ENCODE data around the gene AGAP1. TPM values are rescaled to one million over a fixed set of nuclear protein-coding genes. Genes with fewer than 3 reads are reported as not detected.

AGAP1 gene
- total RNA-seq, 1 donor from 2014 or later = 44.0 TPM

GRCh38 chr2:235850771-235851551 lies 357.1 kb downstream of the AGAP1 start:
- no peak for DNase-seq (ENCODE audit: low spot score in 2 of 2, unreplicated experiment in 2 of 2)
- H3K4me3 Mint-ChIP-seq = no peak overlapping the region
- H3K9me3 Mint-ChIP-seq = no peaks in the 10 kb centered on the region
- peaks cover 10% of the 10 kb centered on the region for H3K4me1 Mint-ChIP-seq
- no peak overlapping the region for H3K27ac Mint-ChIP-seq
- no peaks in the 10 kb centered on the region for H3K36me3 Mint-ChIP-seq
- TF ChIP-seq CTCF (IDR thresholded peaks at IDR 0.05; ENCODE audit: unreplicated experiment) = no peak
- no peaks in the 10 kb centered on the region for H3K27me3 Mint-ChIP-seq (ENCODE audit: low read depth)

GRCh38 chr2:235851828-235852525 lies 358.1 kb downstream of the AGAP1 start:
- no peak overlapping the region for H3K4me3 Mint-ChIP-seq
- no peaks in the 10 kb centered on the region for H3K27me3 Mint-ChIP-seq (ENCODE audit: low read depth)
- TF ChIP-seq CTCF (IDR thresholded peaks at IDR 0.05; ENCODE audit: unreplicated experiment) = no peak
- H3K36me3 Mint-ChIP-seq = no peaks in the 10 kb centered on the region
- peaks cover 10% of the 10 kb centered on the region for H3K4me1 Mint-ChIP-seq
- H3K9me3 Mint-ChIP-seq = no peaks in the 10 kb centered on the region
- no peak overlapping the region for H3K27ac Mint-ChIP-seq
- DNase-seq (ENCODE audit: low spot score in 2 of 2, unreplicated experiment in 2 of 2) = no peak

- no peak for TF ChIP-seq CTCF (IDR thresholded peaks at IDR 0.05; ENCODE audit: unreplicated experiment)
- Mint-ChIP-seq H3K4me1 (peaks cover 10% of the 10 kb centered on the region), H3K27me3 (ENCODE audit: low read depth) (no peaks in the 10 kb centered on the region), H3K36me3 (no peaks in the 10 kb centered on the region), H3K27ac (no peak overlapping the region), H3K9me3 (no peaks in the 10 kb centered on the region), H3K4me3 (no peak overlapping the region)
- DNase-seq (ENCODE audit: low spot score in 2 of 2, unreplicated experiment in 2 of 2) = no peak
Observed at GRCh38 chr2:235852526-235852920, 358.7 kb downstream of the AGAP1 start.

GRCh38 chr2:235854276-235854675 lies 360.4 kb downstream of the AGAP1 start:
- H3K4me1 Mint-ChIP-seq = peaks cover 22% of the 10 kb centered on the region
- no peaks in the 10 kb centered on the region for H3K27me3 Mint-ChIP-seq (ENCODE audit: low read depth)
- H3K36me3 Mint-ChIP-seq = no peaks in the 10 kb centered on the region
- no peak for TF ChIP-seq CTCF (IDR thresholded peaks at IDR 0.05; ENCODE audit: unreplicated experiment)
- no peak overlapping the region for H3K4me3 Mint-ChIP-seq
- no peak for DNase-seq (ENCODE audit: low spot score in 2 of 2, unreplicated experiment in 2 of 2)
- no peaks in the 10 kb centered on the region for H3K9me3 Mint-ChIP-seq
- H3K27ac Mint-ChIP-seq = no peak overlapping the region

GRCh38 chr2:235855011-235855410 lies 361.2 kb downstream of the AGAP1 start:
- Mint-ChIP-seq H3K27me3 (ENCODE audit: low read depth) (no peaks in the 10 kb centered on the region), H3K9me3 (no peaks in the 10 kb centered on the region), H3K36me3 (no peaks in the 10 kb centered on the region), H3K4me1 (peaks cover 29% of the 10 kb centered on the region), H3K4me3 (no peak overlapping the region), H3K27ac (no peak overlapping the region)
- no peak for DNase-seq (ENCODE audit: low spot score in 2 of 2, unreplicated experiment in 2 of 2)
- TF ChIP-seq CTCF (IDR thresholded peaks at IDR 0.05; ENCODE audit: unreplicated experiment) = no peak

Data from mesothelial cell of epicardium (in vitro differentiated cells).